HepG2 (cell line): ENCODE results near the gene NELFCD. TPM values are rescaled to one million over a fixed set of nuclear protein-coding genes. Genes with fewer than 3 reads are reported as not detected.

Experiments used
- ARID4A ChIP-seq: sonication (generic); formaldehyde crosslinking; IDR thresholded peaks from 2 replicates; pipeline ENCODE4 v1.5.0; 2020; ENCODE audit warnings: mild to moderate bottlenecking, missing genetic modification reagents, borderline replicate concordance
- BRCA1 ChIP-seq: sonication (generic); formaldehyde crosslinking; IDR thresholded peaks from 2 replicates; pipeline ENCODE4 v1.4.0; 2020; ENCODE audit warnings: missing genetic modification reagents
- ELF4 ChIP-seq: sonication (generic); formaldehyde crosslinking; IDR thresholded peaks from 2 replicates; pipeline ENCODE4 v1.5.0; 2020; ENCODE audit warnings: missing genetic modification reagents, mild to moderate bottlenecking, moderate library complexity, borderline replicate concordance
- ERF ChIP-seq: IDR thresholded peaks from 2 replicates; pipeline ENCODE4 v1.6.1; 2018; ENCODE audit warnings: missing biosample characterization, missing genetic modification reagents
- FOXA1 ChIP-seq, 2 experiments: fragments of 450-650 bp in 1 of 2; sonication (generic) in 1 of 2; formaldehyde crosslinking in 1 of 2; IDR thresholded peaks; 2 replicates each; pipeline versions ENCODE4 v1.4.0 to v1.6.1; 2016 to 2020; ENCODE audit warnings: missing genetic modification reagents in 1 of 2
- FOXO1 ChIP-seq: sonication (generic); formaldehyde crosslinking; IDR thresholded peaks from 2 replicates; pipeline ENCODE4 v1.4.0; 2020; ENCODE audit warnings: missing genetic modification reagents
- KLF11 ChIP-seq: IDR thresholded peaks from 2 replicates; pipeline ENCODE4 v1.6.1; 2016; ENCODE audit warnings: missing compliant biosample characterization
- MIXL1 ChIP-seq: IDR thresholded peaks from 2 replicates; pipeline ENCODE4 v1.6.1; 2016
- MTA3 ChIP-seq: sonication (generic); formaldehyde crosslinking; IDR thresholded peaks from 2 replicates; pipeline ENCODE4 v1.4.0; 2020; ENCODE audit warnings: missing genetic modification reagents
- PCBP2 ChIP-seq: fragments of 200-400 bp; formaldehyde crosslinking; optimal IDR thresholded peaks from 2 replicates; pipeline ENCODE3; 2018; ENCODE audit warnings: low read length, low read depth; ENCODE audit not compliant: poor library complexity, severe bottlenecking
- RXRA ChIP-seq: sonication (generic); formaldehyde crosslinking; IDR thresholded peaks from 2 replicates; pipeline ENCODE4 v1.5.1; 2020; ENCODE audit warnings: missing genetic modification reagents
- SIN3B ChIP-seq: fragments of 150-350 bp; IDR thresholded peaks from 2 replicates; pipeline ENCODE4 v1.6.1; 2014; ENCODE audit warnings: low read length
- SNRNP70 ChIP-seq: fragments of 200-400 bp; formaldehyde crosslinking; IDR thresholded peaks from 2 replicates; pipeline ENCODE4 v1.6.1; 2017; ENCODE audit warnings: mild to moderate bottlenecking, low read depth, low read length, moderate library complexity
- SRSF1 ChIP-seq: fragments of 200-400 bp; formaldehyde crosslinking; optimal IDR thresholded peaks from 2 replicates; pipeline ENCODE3; 2017; ENCODE audit warnings: mild to moderate bottlenecking, low read depth, low read length, moderate library complexity
- TCF7L2 ChIP-seq: IDR thresholded peaks from 2 replicates; pipeline ENCODE4 v1.6.1; 2011; ENCODE audit warnings: mild to moderate bottlenecking, low read depth, low read length, moderate library complexity
- THAP9 ChIP-seq: sonication (generic); formaldehyde crosslinking; IDR thresholded peaks from 2 replicates; pipeline ENCODE4; 2020; ENCODE audit warnings: missing genetic modification reagents, mild to moderate bottlenecking, borderline replicate concordance
- TRIM22 ChIP-seq: fragments of 450-650 bp; IDR thresholded peaks from 2 replicates; pipeline ENCODE4 v1.6.1; 2017
- ZEB1 ChIP-seq: IDR thresholded peaks from 2 replicates; pipeline ENCODE4 v1.6.1; 2012; ENCODE audit warnings: mild to moderate bottlenecking, low read depth, inconsistent platforms; ENCODE audit not compliant: insufficient replicate concordance
- ZNF296 ChIP-seq: sonication (generic); formaldehyde crosslinking; conservative IDR thresholded peaks from 2 replicates; pipeline ENCODE4 v1.5.0; 2020; ENCODE audit warnings: mild to moderate bottlenecking, missing genetic modification reagents
- ZNF556 ChIP-seq: sonication (generic); formaldehyde crosslinking; IDR thresholded peaks from 2 replicates; pipeline ENCODE4 v1.4.0; 2020; ENCODE audit warnings: mild to moderate bottlenecking, missing genetic modification reagents, borderline replicate concordance
- polyA plus RNA-seq, 8 experiments: library from polyadenylated mRNA; depleted of rRNA in 3 of 8; stranded (reverse) in 7 of 8; unstranded in 1 of 8; fragments of >200 nt; fragmentation: Illumina TruSeq in 4 of 8; extraction: Trizol in 4 of 8; gene quantifications; 2 replicates each; pipeline versions ENCODE4 v1.2.1 to v1.2.3, GENCODE V29; 2011 to 2016; ENCODE audit warnings: low read depth in 4 of 8, missing spikeins in 1 of 8, mixed read lengths in 1 of 8; ENCODE audit not compliant: insufficient read depth in 1 of 8
- total RNA-seq, 5 experiments: library from RNA; depleted of rRNA; stranded (reverse); fragments of >200 nt; fragmentation: Illumina TruSeq; extraction: Trizol; gene quantifications; 2 replicates each; pipeline ENCODE4 v1.2.3, GENCODE V29; 2016; ENCODE audit warnings: low read depth in 1 of 5
- TF ChIP-seq, protein P1 (sequence below): IDR thresholded peaks from 2 replicates; pipeline ENCODE4 v1.6.1; 2016; ENCODE audit warnings: low read depth, borderline replicate concordance

NELFCD gene
- total and polyA plus RNA-seq, 2 of the 13 experiments (the other 11 are each of a cell fraction or from before 2014, with no cell fraction given) = 159 to 203 TPM

DNA sequence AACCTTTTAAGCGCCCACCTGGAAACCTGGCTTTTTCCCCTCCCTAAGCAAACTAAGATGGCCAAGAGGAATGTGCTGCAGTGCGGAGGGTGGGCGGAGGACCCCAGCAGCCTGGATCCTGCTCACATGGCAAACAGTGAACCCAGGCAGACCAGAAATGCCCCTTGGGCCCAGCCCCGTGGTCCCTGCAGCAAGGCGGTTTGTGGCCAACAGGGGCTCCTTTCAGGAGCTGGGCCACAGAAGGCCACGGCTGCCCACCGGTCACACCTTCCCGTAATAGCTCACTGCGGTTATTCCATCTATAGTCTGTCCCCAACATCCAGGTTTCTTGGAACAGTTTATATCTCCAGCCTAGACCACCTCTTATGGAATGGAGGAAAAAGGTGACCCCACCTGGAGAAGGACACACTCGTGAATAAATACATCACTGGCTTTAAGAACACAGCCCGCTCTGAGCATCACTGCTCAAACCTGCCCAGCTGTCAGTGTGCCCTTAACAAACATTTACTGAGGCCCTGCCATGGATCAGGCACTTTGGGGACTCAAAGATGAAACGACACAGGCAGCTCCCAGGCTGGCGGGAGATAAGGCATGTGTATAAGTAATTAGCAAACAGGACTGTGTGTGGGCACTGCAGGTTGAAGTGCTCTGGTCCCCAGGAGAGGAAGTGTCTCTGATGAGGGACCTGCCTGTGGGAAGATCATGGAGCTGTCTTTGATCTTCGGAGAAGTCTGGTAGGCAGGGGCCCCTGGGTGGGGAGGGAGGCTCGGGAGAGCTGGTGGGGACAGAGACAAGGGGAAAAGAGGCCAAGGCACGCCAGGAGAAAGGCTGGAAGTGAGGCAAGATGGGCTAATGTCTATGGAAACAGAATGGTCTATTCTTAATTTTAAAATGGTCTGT lies 35.0 kb downstream of the NELFCD start (continued):
- TF ChIP-seq ARID4A = peak; percentile 68; the same call in 1 of the 2 replicates
- no peak for TF ChIP-seq TRIM22
- TF ChIP-seq ZNF296 (CRISPR knock-in tag) = peak; percentile 67; the same call in 1 of the 2 replicates
- peak; percentile 82 for TF ChIP-seq ERF (CRISPR knock-in tag)
- peak; percentile 83 for TF ChIP-seq ZNF556 (CRISPR knock-in tag)
- 0 out of 2 replicates have a peak, but pooled peaks have one; percentile 44 for TF ChIP-seq BRCA1
- TF ChIP-seq MTA3 = no peak
- TF ChIP-seq RXRA (CRISPR knock-in tag) = peak; percentile 93
- no peak for TF ChIP-seq FOXA1 (IDR thresholded peaks at IDR 0.05)
- TF ChIP-seq FOXA1 (CRISPR knock-in tag; IDR thresholded peaks at IDR 0.05) = peak; percentile 95
- TF ChIP-seq ELF4 (CRISPR knock-in tag) = no peak
- TF ChIP-seq THAP9 (CRISPR knock-in tag) = no peak
- TF ChIP-seq PCBP2 = no peak
- peak; percentile 46; the same call in 1 of the 2 replicates for TF ChIP-seq KLF11 (CRISPR knock-in tag)
- no peak for TF ChIP-seq SIN3B
- TF ChIP-seq ZEB1 = peak; percentile 93
- TF ChIP-seq FOXO1 (CRISPR knock-in tag) = peak; percentile 89; the same call in 1 of the 2 replicates
- peak; percentile 99 for TF ChIP-seq MIXL1 (CRISPR knock-in tag)
- no peak for TF ChIP-seq SRSF1
- peak; percentile 60 for TF ChIP-seq TCF7L2
- no peak for TF ChIP-seq SNRNP70
- TF ChIP-seq, protein P1, sequence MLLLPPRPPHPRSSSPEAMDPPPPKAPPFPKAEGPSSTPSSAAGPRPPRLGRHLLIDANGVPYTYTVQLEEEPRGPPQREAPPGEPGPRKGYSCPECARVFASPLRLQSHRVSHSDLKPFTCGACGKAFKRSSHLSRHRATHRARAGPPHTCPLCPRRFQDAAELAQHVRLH (CRISPR knock-in tag) = peak; percentile 39; the same call in 1 of the 2 replicates
